ENCODE data around the gene KCNN3.

The KCNN3 gene

GRCh38 chr1:154813846-154814505, 56.1 kb downstream of the KCNN3 start:
- DNase-seq (ENCODE audit: low spot score), result no peak

- DNase-seq (ENCODE audit: low spot score), result no peak
Observed at GRCh38 chr1:154813300-154813816, 56.7 kb downstream of the KCNN3 start.

GRCh38 chr1:154812877-154813276, 57.2 kb downstream of the KCNN3 start:
- DNase-seq (ENCODE audit: low spot score), result no peak

- no peak for DNase-seq (ENCODE audit: low spot score)
Observed at GRCh38 chr1:154810571-154810970, 59.5 kb downstream of the KCNN3 start.

- DNase-seq (ENCODE audit: low spot score), result no peak
Observed at GRCh38 chr1:154809436-154810413, 60.4 kb downstream of the KCNN3 start.

GRCh38 chr1:154808909-154809262, 61.2 kb downstream of the KCNN3 start:
- DNase-seq (ENCODE audit: low spot score), result no peak

- DNase-seq (ENCODE audit: low spot score), result no peak
Observed at GRCh38 chr1:154808261-154808908, 61.7 kb downstream of the KCNN3 start.

GRCh38 chr1:154807048-154807591, 63.0 kb downstream of the KCNN3 start:
- DNase-seq (ENCODE audit: low spot score), result no peak

- DNase-seq (ENCODE audit: low spot score), result no peak
Observed at GRCh38 chr1:154806333-154806732, 63.7 kb downstream of the KCNN3 start.

- DNase-seq (ENCODE audit: low spot score), result no peak
Observed at GRCh38 chr1:154802982-154803920, 66.8 kb downstream of the KCNN3 start.

GRCh38 chr1:154802336-154802969, 67.6 kb downstream of the KCNN3 start:
- DNase-seq (ENCODE audit: low spot score), result no peak

GRCh38 chr1:154801234-154802011, 68.7 kb downstream of the KCNN3 start:
- DNase-seq (ENCODE audit: low spot score), result no peak

GRCh38 chr1:154799188-154799587, 70.9 kb downstream of the KCNN3 start:
- no peak for DNase-seq (ENCODE audit: low spot score)

- DNase-seq (ENCODE audit: low spot score), result no peak
Observed at GRCh38 chr1:154798645-154799044, 71.4 kb downstream of the KCNN3 start.

- DNase-seq (ENCODE audit: low spot score), result no peak
Observed at GRCh38 chr1:154797175-154797574, 72.9 kb downstream of the KCNN3 start.

- no peak for DNase-seq (ENCODE audit: low spot score)
Observed at GRCh38 chr1:154796303-154796892, 73.7 kb downstream of the KCNN3 start.

- DNase-seq (ENCODE audit: low spot score), result no peak
Observed at GRCh38 chr1:154794608-154795007, 75.5 kb downstream of the KCNN3 start.

GRCh38 chr1:154793685-154794084, 76.4 kb downstream of the KCNN3 start:
- DNase-seq (ENCODE audit: low spot score), result no peak

GRCh38 chr1:154792899-154793298, 77.2 kb downstream of the KCNN3 start:
- DNase-seq (ENCODE audit: low spot score), result no peak

Measured in activated CD4-positive, alpha-beta T cell treated with anti-CD3 and anti-CD28 coated beads, Interleukin-2, Interleukin-4, amounts not matched to agents 100 ng/mL and 50 ng/mL, durations not matched to agents 16 hours and 8 hours (primary cell).